Naive B cell (primary cell): ENCODE results near the gene PDPK1. TPM values are rescaled to one million over a fixed set of nuclear protein-coding genes. Genes with fewer than 3 reads are reported as not detected.
A peak's percentile ranks its signal among the peaks of the same experiment; 100 is the strongest.

Source experiments
- ATAC-seq, 2 donors: fragments of 150-1000 bp; cut with Tn5 transposase; 2 replicates each; pipeline ENCODE4 v1.10.0; 2021; ENCODE audit warnings: low read depth in 2 of 2, mild to moderate bottlenecking in 2 of 2, moderate library complexity in 2 of 2
- DNase-seq: peaks from one replicate; pipeline ENCODE4 v3.0.0; 2022
- H3K27ac Mint-ChIP-seq, 6 donors: one replicate each; pipeline ENCODE4 v1.8.0; 2020 to 2022; ENCODE audit warnings: mild to moderate bottlenecking in 6 of 6, mixed read lengths in 6 of 6, moderate library complexity in 5 of 6, inconsistent platforms in 2 of 6
- H3K27me3 Mint-ChIP-seq, 3 donors: one replicate each; pipeline ENCODE4 v1.8.0; 2021 to 2022; ENCODE audit warnings: mixed read lengths in 3 of 3, mild to moderate bottlenecking in 1 of 3
- H3K36me3 Mint-ChIP-seq, 2 donors: one replicate each; pipeline ENCODE4 v1.8.0; 2020 to 2022; ENCODE audit warnings: mixed read lengths in 2 of 2, inconsistent platforms in 1 of 2, mild to moderate bottlenecking in 1 of 2
- H3K4me1 Mint-ChIP-seq, 3 donors: one replicate each; pipeline ENCODE4 v1.8.0; 2020 to 2022; ENCODE audit warnings: mixed read lengths in 3 of 3, inconsistent platforms in 1 of 3, mild to moderate bottlenecking in 1 of 3, moderate library complexity in 1 of 3
- H3K4me3 Mint-ChIP-seq, 8 donors: one replicate each; pipeline ENCODE4 v1.8.0; 2020 to 2022; ENCODE audit warnings: mild to moderate bottlenecking in 8 of 8, mixed read lengths in 8 of 8, moderate library complexity in 8 of 8, inconsistent platforms in 2 of 8
- H3K9me3 Mint-ChIP-seq, 7 donors: one replicate each; pipeline ENCODE4 v1.8.0; 2020 to 2022; ENCODE audit warnings: mixed read lengths in 7 of 7, mild to moderate bottlenecking in 5 of 7, inconsistent platforms in 2 of 7, moderate library complexity in 1 of 7
- polyA plus RNA-seq, 6 donors: library from polyadenylated mRNA; unstranded; fragments of 300-500 nt; fragmentation: Illumina TruSeq; gene quantifications; one replicate each; pipeline ENCODE4 v1.2.3, GENCODE V29; 2021; ENCODE audit warnings: low read depth in 6 of 6

Gene PDPK1
- polyA plus RNA-seq, 6 donors from 2014 or later = 16.7 to 44.8 (median 38.9) TPM

GRCh38 chr16:2512735-2513404 is 25.0 kb upstream of the PDPK1 start:
- Mint-ChIP-seq H3K27ac (peak overlapping the region; percentile 96 to 100 (median 98)), H3K4me3 (peak overlapping the region; percentile 81 to 94 (median 91)), H3K4me1 (peaks cover 66 to 90% (median 87%) of the 10 kb centered on the region in 3 donors), H3K27me3 (no peaks in the 10 kb centered on the region), H3K9me3 (no peaks in the 10 kb centered on the region), H3K36me3 (peaks cover 0 to 9% of the 10 kb centered on the region in 2 donors)
- peak in 1 of 2 donors; percentile 2 for ATAC-seq
- no peak for DNase-seq

- H3K27ac Mint-ChIP-seq = peak within 1 kb of the TSS; percentile 98 to 100 (median 99)
- H3K36me3 Mint-ChIP-seq = peaks cover 0 to 9% of the 10 kb centered on the region in 2 donors
- DNase-seq = peak; percentile 96
- H3K27me3 Mint-ChIP-seq = no peaks in the 10 kb centered on the region
- peaks cover 60 to 88% (median 82%) of the 10 kb centered on the region in 3 donors for H3K4me1 Mint-ChIP-seq
- H3K4me3 Mint-ChIP-seq = peak within 1 kb of the TSS; percentile 90 to 99 (median 94)
- ATAC-seq = peak; percentile 76
- no peaks in the 10 kb centered on the region for H3K9me3 Mint-ChIP-seq
Observed at GRCh38 chr16:2513405-2514332, 24.2 kb upstream of the PDPK1 start, which contains the start of gene ATP6V0C. Gene ATP6V0C (plus strand): TSS chr16:2513952. CDS start chr16:2514104, 152 bp downstream.

- Mint-ChIP-seq H3K27ac (peak overlapping the region; percentile 97 to 99 (median 98)), H3K36me3 (peaks cover 0 to 9% of the 10 kb centered on the region in 2 donors), H3K27me3 (no peaks in the 10 kb centered on the region), H3K4me3 (peak overlapping the region; percentile 90 to 99 (median 94)), H3K4me1 (peaks cover 66 to 89% (median 82%) of the 10 kb centered on the region in 3 donors), H3K9me3 (no peaks in the 10 kb centered on the region)
- peak; percentile 3 to 4 for ATAC-seq
- no peak for DNase-seq
Observed at GRCh38 chr16:2514333-2515179, 23.3 kb upstream of the PDPK1 start.

- no peak for ATAC-seq
- Mint-ChIP-seq H3K36me3 (peaks cover 0 to 9% of the 10 kb centered on the region in 2 donors), H3K4me3 (peak overlapping the region; percentile 90 to 99 (median 94)), H3K4me1 (peaks cover 65 to 88% (median 78%) of the 10 kb centered on the region in 3 donors), H3K27ac (peak overlapping the region; percentile 97 to 99 (median 98)), H3K27me3 (no peaks in the 10 kb centered on the region), H3K9me3 (no peaks in the 10 kb centered on the region)
- no peak for DNase-seq
Observed at GRCh38 chr16:2515180-2515851, 22.5 kb upstream of the PDPK1 start.

- Mint-ChIP-seq H3K27me3 (no peaks in the 10 kb centered on the region), H3K27ac (peak overlapping the region; percentile 91 to 99 (median 98)), H3K4me3 (peak overlapping the region; percentile 90 to 99 (median 94)), H3K36me3 (peaks cover 0 to 9% of the 10 kb centered on the region in 2 donors), H3K9me3 (peaks cover 0 to 3% (median 0%) of the 10 kb centered on the region in 7 donors), H3K4me1 (peaks cover 66 to 87% (median 75%) of the 10 kb centered on the region in 3 donors)
- ATAC-seq (no peak), DNase-seq (no peak)
Observed at GRCh38 chr16:2516391-2517240, 21.2 kb upstream of the PDPK1 start.

GRCh38 chr16:2517954-2518605 is 19.7 kb upstream of the PDPK1 start:
- ATAC-seq (no peak), DNase-seq (no peak)
- peak overlapping the region in 6 of 8 donors; percentile 53 to 99 (median 84) for H3K4me3 Mint-ChIP-seq
- peaks cover 0 to 3% (median 0%) of the 10 kb centered on the region in 7 donors for H3K9me3 Mint-ChIP-seq
- peaks cover 51 to 72% (median 66%) of the 10 kb centered on the region in 3 donors for H3K4me1 Mint-ChIP-seq
- peaks cover 0 to 9% of the 10 kb centered on the region in 2 donors for H3K36me3 Mint-ChIP-seq
- H3K27ac Mint-ChIP-seq = peak overlapping the region; percentile 30 to 99 (median 85)
- no peaks in the 10 kb centered on the region for H3K27me3 Mint-ChIP-seq

- Mint-ChIP-seq H3K27me3 (no peaks in the 10 kb centered on the region), H3K4me1 (peaks cover 56 to 74% (median 69%) of the 10 kb centered on the region in 3 donors), H3K27ac (peak overlapping the region; percentile 97 to 99 (median 99)), H3K9me3 (peaks cover 0 to 3% (median 0%) of the 10 kb centered on the region in 7 donors), H3K36me3 (peaks cover 0 to 13% of the 10 kb centered on the region in 2 donors), H3K4me3 (peak overlapping the region; percentile 66 to 99 (median 88))
- ATAC-seq (no peak), DNase-seq (no peak)
Observed at GRCh38 chr16:2518823-2519710, 18.8 kb upstream of the PDPK1 start.

- Mint-ChIP-seq H3K9me3 (peaks cover 0 to 3% (median 0%) of the 10 kb centered on the region in 7 donors), H3K27me3 (no peaks in the 10 kb centered on the region), H3K36me3 (peaks cover 5 to 20% of the 10 kb centered on the region in 2 donors), H3K4me1 (peaks cover 61 to 77% (median 73%) of the 10 kb centered on the region in 3 donors), H3K27ac (peak overlapping the region; percentile 97 to 99 (median 99)), H3K4me3 (peak overlapping the region; percentile 77 to 99 (median 88))
- ATAC-seq (no peak), DNase-seq (no peak)
Observed at GRCh38 chr16:2519711-2520080, 18.1 kb upstream of the PDPK1 start.

- peak; percentile 85 for DNase-seq
- H3K9me3 Mint-ChIP-seq = peaks cover 0 to 3% (median 0%) of the 10 kb centered on the region in 7 donors
- H3K4me1 Mint-ChIP-seq = peaks cover 60 to 72% (median 69%) of the 10 kb centered on the region in 3 donors
- peaks cover 7 to 20% of the 10 kb centered on the region in 2 donors for H3K36me3 Mint-ChIP-seq
- peak within 1 kb of the TSS; percentile 82 to 99 (median 94) for H3K4me3 Mint-ChIP-seq
- peak; percentile 60 to 64 for ATAC-seq
- no peaks in the 10 kb centered on the region for H3K27me3 Mint-ChIP-seq
- H3K27ac Mint-ChIP-seq = peak within 1 kb of the TSS; percentile 99 to 100 (median 99)
Observed at GRCh38 chr16:2520097-2520783, 17.6 kb upstream of the PDPK1 start, which contains the start of gene AMDHD2. Gene AMDHD2 (plus strand): TSS chr16:2520371. CDS start chr16:2520459, 88 bp downstream.
